SK-N-SH (cell line): ENCODE results near the gene CRK. TPM values are rescaled to one million over a fixed set of nuclear protein-coding genes. Genes with fewer than 3 reads are reported as not detected.

Source experiments
- CTCF ChIA-PET: fragments of 300-600, 350-600 bp; formaldehyde crosslinking; extraction: SDS; loops from one replicate; lab custom pipeline; 2021; lab: Yijun Ruan, JAX
- POLR2A ChIA-PET: fragments of 350-600 bp; sonication (Branson Sonifier 250); formaldehyde crosslinking; extraction: SDS; loops from one replicate; lab custom pipeline; 2020; ENCODE audit warnings: antibody characterized with exemption, inconsistent platforms; lab: Yijun Ruan, JAX
- DNase-seq: peaks from one replicate; pipeline ENCODE4 v3.0.0; 2012
- H2AFZ ChIP-seq: fragments of 200-600 bp; sonication (generic); 2 replicates; pipeline ENCODE4 v1.8.1; 2016; ENCODE audit warnings: antibody characterized with exemption, mild to moderate bottlenecking, low read depth
- H3F3A ChIP-seq: fragments of 200-600 bp; sonication (generic); replicated peaks from 2 replicates; pipeline ENCODE3; 2016; ENCODE audit warnings: antibody characterized with exemption, mild to moderate bottlenecking; ENCODE audit not compliant: insufficient read depth
- H3K27ac ChIP-seq, 2 experiments: fragments of 200-500 bp in 1 of 2; fragments of 200-600 bp in 1 of 2; sonication (Bioruptor generic) in 1 of 2; sonication (generic), shearing (Covaris generic) in 1 of 2; 2 replicates each; pipeline versions ENCODE4 v1.5.1 to v1.6.1; 2014 to 2016; ENCODE audit warnings: low read depth in 2 of 2, inconsistent platforms in 1 of 2, low read length in 1 of 2, mild to moderate bottlenecking in 1 of 2, mixed read lengths in 1 of 2
- H3K27me3 ChIP-seq: fragments of 200-600 bp; sonication (generic), shearing (Covaris generic); 2 replicates; pipeline ENCODE4 v1.6.1; 2016; ENCODE audit warnings: mixed run types; ENCODE audit not compliant: insufficient read depth
- H3K36me3 ChIP-seq, 2 experiments: fragments of 200-500 bp in 1 of 2; fragments of 200-600 bp in 1 of 2; sonication (Bioruptor generic) in 1 of 2; sonication (generic) in 1 of 2; replicated peaks in 1 of 2; 2 replicates each; pipeline versions ENCODE3 to v1.5.1; 2014 to 2016; ENCODE audit warnings: low read length in 1 of 2, mild to moderate bottlenecking in 1 of 2; ENCODE audit not compliant: insufficient read depth in 2 of 2, control insufficient read depth in 1 of 2
- H3K4me1 ChIP-seq, 2 experiments: fragments of 200-500 bp in 1 of 2; fragments of 200-600 bp in 1 of 2; sonication (Bioruptor generic) in 1 of 2; sonication (generic), shearing (Covaris generic) in 1 of 2; 2 replicates each; pipeline versions ENCODE4 v1.5.1 to v1.6.1; 2014 to 2016; ENCODE audit warnings: low read depth in 1 of 2, low read length in 1 of 2, mixed run types in 1 of 2; ENCODE audit not compliant: insufficient read depth in 2 of 2, control insufficient read depth in 1 of 2
- H3K4me2 ChIP-seq: fragments of 200-600 bp; sonication (generic), shearing (Covaris generic); 2 replicates; pipeline ENCODE4 v1.6.1; 2017; ENCODE audit warnings: mixed run types
- H3K4me3 ChIP-seq, 2 experiments: fragments of 200-500 bp in 1 of 2; fragments of 200-600 bp in 1 of 2; sonication (Bioruptor generic) in 1 of 2; sonication (generic), shearing (Covaris generic) in 1 of 2; 2 replicates each; pipeline versions ENCODE4 v1.5.1 to v1.8.1; 2014 to 2016; ENCODE audit warnings: low read depth in 2 of 2, inconsistent platforms in 1 of 2, low read length in 1 of 2, mild to moderate bottlenecking in 1 of 2, mixed read lengths in 1 of 2, moderate library complexity in 1 of 2
- H3K79me2 ChIP-seq: fragments of 200-600 bp; sonication (generic); 2 replicates; pipeline ENCODE4 v1.8.1; 2017; ENCODE audit warnings: mild to moderate bottlenecking; ENCODE audit not compliant: insufficient read depth
- H3K9ac ChIP-seq: fragments of 200-600 bp; sonication (generic); 2 replicates; pipeline ENCODE4 v1.6.1; 2017; ENCODE audit warnings: mixed run types
- H3K9me2 ChIP-seq: fragments of 200-600 bp; sonication (generic); 2 replicates; pipeline ENCODE4 v1.6.1; 2017; ENCODE audit warnings: mixed run types
- H3K9me3 ChIP-seq: fragments of 200-600 bp; sonication (generic); 2 replicates; pipeline ENCODE4 v1.6.1; 2017; ENCODE audit warnings: mixed run types, mild to moderate bottlenecking, moderate library complexity
- H4K20me1 ChIP-seq: fragments of 200-600 bp; sonication (generic); 2 replicates; pipeline ENCODE4 v1.6.1; 2017; ENCODE audit warnings: mild to moderate bottlenecking, mixed run types; ENCODE audit not compliant: insufficient read depth
- CTCF ChIP-seq: fragments of 200-600 bp; sonication (generic); IDR thresholded peaks from 2 replicates; pipeline ENCODE4 v1.6.1; 2017; ENCODE audit warnings: antibody characterized with exemption, mild to moderate bottlenecking, moderate library complexity
- ELF1 ChIP-seq: IDR thresholded peaks from 2 replicates; pipeline ENCODE4 v1.4.0; 2012
- EZH2phosphoT487 ChIP-seq: fragments of 200-600 bp; sonication (generic); IDR thresholded peaks from 2 replicates; pipeline ENCODE4 v1.6.1; 2017; ENCODE audit warnings: low read depth, mixed run types, mild to moderate bottlenecking, antibody characterized with exemption, moderate library complexity, borderline replicate concordance
- FOXJ3 ChIP-seq: sonication (generic); formaldehyde crosslinking; IDR thresholded peaks from 2 replicates; pipeline ENCODE4 v1.5.1; 2020; ENCODE audit warnings: mild to moderate bottlenecking, missing genetic modification reagents
- FOXM1 ChIP-seq: IDR thresholded peaks from 2 replicates; pipeline ENCODE4 v1.4.0; 2012; ENCODE audit warnings: low read depth, mild to moderate bottlenecking
- IRF3 ChIP-seq: fragments of 150-350 bp; IDR thresholded peaks from 2 replicates; pipeline ENCODE4 v1.6.1; 2016; ENCODE audit warnings: mild to moderate bottlenecking, low read depth, low read length
- JUND ChIP-seq: IDR thresholded peaks from 2 replicates; pipeline ENCODE4 v1.4.0; 2012
- MAX ChIP-seq: IDR thresholded peaks from 2 replicates; pipeline ENCODE4 v1.4.0; 2012; ENCODE audit warnings: low read depth
- MEF2A ChIP-seq: IDR thresholded peaks from 2 replicates; pipeline ENCODE4 v1.4.0; 2012; ENCODE audit warnings: low read depth, borderline replicate concordance
- MXI1 ChIP-seq: IDR thresholded peaks from 2 replicates; pipeline ENCODE4 v1.6.1; 2012; ENCODE audit warnings: mild to moderate bottlenecking, low read depth, low read length, improper control_type of control experiment
- NFIC ChIP-seq: IDR thresholded peaks from 2 replicates; pipeline ENCODE4 v1.4.0; 2012; ENCODE audit warnings: borderline replicate concordance
- RFX5 ChIP-seq: IDR thresholded peaks from 2 replicates; pipeline ENCODE4 v1.6.1; 2012; ENCODE audit warnings: mild to moderate bottlenecking, improper control_type of control experiment, low read length
- RXRA ChIP-seq: IDR thresholded peaks from 2 replicates; pipeline ENCODE4 v1.4.0; 2012; ENCODE audit warnings: low read depth, mild to moderate bottlenecking, borderline replicate concordance
- SMC3 ChIP-seq: IDR thresholded peaks from 2 replicates; pipeline ENCODE4 v1.6.1; 2012; ENCODE audit warnings: low read depth, low read length, improper control_type of control experiment
- TAF1 ChIP-seq: IDR thresholded peaks from 2 replicates; pipeline ENCODE4 v1.6.1; 2012; ENCODE audit warnings: low read depth, mild to moderate bottlenecking, low read length, moderate library complexity, borderline replicate concordance
- TEAD4 ChIP-seq: IDR thresholded peaks from 2 replicates; pipeline ENCODE4 v1.4.0; 2012; ENCODE audit warnings: mild to moderate bottlenecking, borderline replicate concordance; ENCODE audit not compliant: insufficient read depth
- USF1 ChIP-seq: IDR thresholded peaks from 2 replicates; pipeline ENCODE4 v1.4.0; 2012; ENCODE audit warnings: low read depth, borderline replicate concordance
- ZBTB33 ChIP-seq: IDR thresholded peaks from 2 replicates; pipeline ENCODE4 v1.4.0; 2012; ENCODE audit warnings: low read depth, borderline replicate concordance
- WGBS: methylation state at CpG from one replicate; pipeline ENCODE4 v1.1.6; 2017; ENCODE audit warnings: low lambda C conversion rate; 5-methylcytosine and 5-hydroxymethylcytosine counted together
- polyA plus RNA-seq, 3 experiments: library from polyadenylated mRNA; depleted of rRNA; stranded (reverse); fragments of >200 nt; gene quantifications; 2 replicates each; pipeline ENCODE4 v1.2.3, GENCODE V29; 2012

CRK gene
- polyA plus RNA-seq, 1 of the 3 experiments (the other 2 are of a cell fraction), result 50.7 TPM

- Histone ChIP-seq H3K9me2 (no peaks in the 10 kb centered on the region), H3K79me2 (peaks cover 7% of the 10 kb centered on the region; the same call in 1 of the 2 replicates), H3K9me3 (no peaks in the 10 kb centered on the region), H3K9ac (no peak overlapping the region), H3K27me3 (no peaks in the 10 kb centered on the region), H3K4me2 (no peak overlapping the region), H3K4me3 (no peak overlapping the region), H4K20me1 (no peaks in the 10 kb centered on the region), H3F3A (peaks cover 10% of the 10 kb centered on the region), H3K4me1 (no peaks in the 10 kb centered on the region), H3K36me3 (no peaks in the 10 kb centered on the region), H2AFZ (no peak overlapping the region), H3K27ac (no peak overlapping the region)
- TF ChIP-seq JUND, result no peak
- TF ChIP-seq MAX, result no peak
- TF ChIP-seq RFX5, result no peak
- TF ChIP-seq TAF1, result no peak
- no peak for TF ChIP-seq RXRA
- no peak for TF ChIP-seq USF1
- TF ChIP-seq MEF2A, result no peak
- TF ChIP-seq ZBTB33, result no peak
- no peak for TF ChIP-seq CTCF
- TF ChIP-seq FOXJ3 (CRISPR knock-in tag), result no peak
- TF ChIP-seq MXI1, result no peak
- TF ChIP-seq SMC3, result no peak
- TF ChIP-seq ELF1, result no peak
- no peak for TF ChIP-seq FOXM1
- TF ChIP-seq TEAD4, result no peak
- TF ChIP-seq IRF3, result no peak
- no peak for TF ChIP-seq EZH2phosphoT487
- no peak for TF ChIP-seq NFIC
- CTCF ChIA-PET, result interaction anchor here (1.4 kb wide), 1 partner anchor 49 kb away, joined by 6 read pairs; no protein-coding TSS in a partner anchor
- WGBS, result 86% methylated on average over 9 of the region's 9 CpGs
- POLR2A ChIA-PET, result no interaction called here
- DNase-seq, result no peak
Measured at GRCh38 chr17:1414001-1414574, 41.9 kb downstream of the CRK start.
